ENCODE data around the gene C1orf159. TPM values are rescaled to one million over a fixed set of nuclear protein-coding genes. Genes with fewer than 3 reads are reported as not detected.

Gene C1orf159
- total RNA-seq, 1 experiment from 2014 or later, result 15.7 TPM

DNA sequence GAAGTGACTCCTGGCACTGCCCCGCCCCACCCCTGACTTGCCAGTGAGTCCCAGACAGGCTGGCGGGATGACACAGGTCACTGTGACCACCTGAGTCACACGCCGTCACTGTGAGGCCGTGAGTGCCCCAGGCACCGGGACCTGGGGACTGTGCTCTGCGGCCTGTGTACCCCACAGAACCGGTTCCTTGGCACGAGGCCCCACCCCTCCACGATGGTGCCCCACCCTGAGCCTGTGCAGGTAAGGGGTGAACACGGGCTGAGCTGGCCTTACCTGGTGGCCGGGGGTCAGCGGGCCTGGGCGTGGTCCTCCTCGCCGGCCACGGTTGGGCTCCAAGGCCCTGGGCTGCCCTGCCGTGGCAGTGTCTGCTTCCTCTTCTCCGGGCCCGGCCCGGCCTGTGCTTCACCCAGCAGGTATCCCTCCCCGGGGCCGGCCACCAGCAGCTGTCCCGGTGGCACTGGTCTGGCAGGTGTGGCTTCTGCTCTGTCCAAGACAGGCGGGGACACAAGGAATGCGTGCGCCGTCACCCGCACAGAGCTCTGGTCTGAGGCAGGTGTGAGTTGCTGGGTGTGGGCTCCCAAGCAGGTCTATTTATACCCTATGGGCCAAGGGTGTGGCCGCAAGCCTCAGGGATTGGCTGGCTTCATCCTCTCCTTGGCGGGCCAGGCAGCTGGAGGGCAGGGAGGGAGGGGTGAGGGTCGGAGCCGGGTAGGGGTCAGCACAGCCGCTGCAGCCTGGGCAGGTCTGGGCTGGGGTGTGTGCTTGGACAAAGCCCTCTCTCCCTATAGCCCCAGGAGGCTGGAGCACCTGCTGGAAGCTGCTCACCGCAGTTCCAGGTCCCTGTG is 41.9 kb downstream of the C1orf159 start, which contains the start of gene RNF223:
Gene RNF223, minus strand, starts transcription at position 564 of the 845 bp plus-strand sequence. CDS start 1,740 bp downstream, outside the sequence.
- POLR2A ChIA-PET, result interaction anchor here (0.6 kb wide), 2 partner anchors 74 to 437 kb away, joined by 3 to 4 read pairs; partner anchors contain the start of gene HES4

DNA sequence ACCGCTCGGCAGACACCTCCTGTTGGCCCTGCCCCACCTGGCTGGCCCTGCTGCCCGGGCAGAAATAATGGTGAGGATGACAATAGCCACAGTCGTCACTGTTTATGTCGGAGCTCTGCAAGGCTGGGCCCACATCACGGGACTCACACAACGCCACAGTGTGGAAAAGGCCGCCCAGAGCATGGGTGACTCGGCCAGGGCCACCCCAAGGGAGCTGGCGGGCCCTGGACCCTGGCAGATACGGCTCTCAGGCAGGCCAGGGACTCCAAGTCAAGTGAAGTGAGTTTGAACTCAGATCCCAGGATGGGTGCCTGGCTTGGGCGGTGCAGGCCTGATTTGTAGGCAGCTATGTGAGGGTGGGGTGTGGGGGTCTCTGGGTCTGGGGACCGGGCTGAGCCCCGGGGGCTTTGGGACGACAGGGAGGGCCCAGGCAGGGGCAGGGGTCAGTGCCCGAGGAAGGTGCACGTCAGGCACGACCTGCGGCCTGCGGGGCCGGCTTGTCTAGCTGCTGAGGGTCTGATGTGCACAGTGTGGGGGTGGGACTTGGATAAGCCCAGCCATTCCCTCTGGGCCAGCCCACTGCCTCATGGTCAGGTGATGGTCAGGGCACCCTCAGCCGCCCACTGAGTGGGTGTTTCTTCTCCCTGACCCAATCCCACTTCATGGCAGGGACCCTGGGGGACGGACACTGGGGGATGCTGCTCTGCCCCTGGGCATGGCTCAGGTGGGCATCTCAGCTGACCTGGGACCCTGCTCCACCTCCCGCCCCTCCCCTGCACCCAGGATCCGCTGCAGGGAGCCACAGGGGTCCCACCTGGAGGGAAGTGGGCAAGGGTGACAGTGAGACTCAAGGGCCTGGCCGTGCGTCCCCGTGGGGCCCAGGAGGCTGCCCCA is 42.8 kb downstream of the C1orf159 start:
- TF ChIP-seq, protein P1, sequence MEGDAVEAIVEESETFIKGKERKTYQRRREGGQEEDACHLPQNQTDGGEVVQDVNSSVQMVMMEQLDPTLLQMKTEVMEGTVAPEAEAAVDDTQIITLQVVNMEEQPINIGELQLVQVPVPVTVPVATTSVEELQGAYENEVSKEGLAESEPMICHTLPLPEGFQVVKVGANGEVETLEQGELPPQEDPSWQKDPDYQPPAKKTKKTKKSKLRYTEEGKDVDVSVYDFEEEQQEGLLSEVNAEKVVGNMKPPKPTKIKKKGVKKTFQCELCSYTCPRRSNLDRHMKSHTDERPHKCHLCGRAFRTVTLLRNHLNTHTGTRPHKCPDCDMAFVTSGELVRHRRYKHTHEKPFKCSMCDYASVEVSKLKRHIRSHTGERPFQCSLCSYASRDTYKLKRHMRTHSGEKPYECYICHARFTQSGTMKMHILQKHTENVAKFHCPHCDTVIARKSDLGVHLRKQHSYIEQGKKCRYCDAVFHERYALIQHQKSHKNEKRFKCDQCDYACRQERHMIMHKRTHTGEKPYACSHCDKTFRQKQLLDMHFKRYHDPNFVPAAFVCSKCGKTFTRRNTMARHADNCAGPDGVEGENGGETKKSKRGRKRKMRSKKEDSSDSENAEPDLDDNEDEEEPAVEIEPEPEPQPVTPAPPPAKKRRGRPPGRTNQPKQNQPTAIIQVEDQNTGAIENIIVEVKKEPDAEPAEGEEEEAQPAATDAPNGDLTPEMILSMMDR (IDR thresholded peaks at IDR 0.05; ENCODE audit: unreplicated experiment), result no peak
- Mint-ChIP-seq H3K27me3 (ENCODE audit: insufficient read depth, unreplicated experiment) (no peaks in the 10 kb centered on the region), H3K4me3 (ENCODE audit: unreplicated experiment) (no peak overlapping the region), H3K4me1 (ENCODE audit: insufficient read depth, unreplicated experiment) (peaks cover 10% of the 10 kb centered on the region), H3K9me3 (ENCODE audit: unreplicated experiment) (no peaks in the 10 kb centered on the region), H3K27ac (ENCODE audit: low read depth, unreplicated experiment) (no peak overlapping the region), H3K36me3 (ENCODE audit: insufficient read depth, unreplicated experiment) (no peaks in the 10 kb centered on the region)
- no peak for DNase-seq (ENCODE audit: unreplicated experiment)
- intact Hi-C loops (cut with micrococcal nuclease), result no loop called here
- no TSS peak for BruUV-seq (replicated peaks)
- ChIA-PET POLR2A (interaction anchor here (0.7 kb wide), 1 partner anchor 10 kb away, joined by 4 read pairs; no protein-coding TSS in a partner anchor), CTCF (interaction anchor here (0.6 to 2.2 kb wide), 2 partner anchors 10 to 47 kb away, joined by 3 to 6 read pairs; no protein-coding TSS in a partner anchor)

More for the DNA sequence above, 41.9 kb downstream of the C1orf159 start, which contains the start of gene RNF223:
- Mint-ChIP-seq H3K9me3 (ENCODE audit: unreplicated experiment) (no peaks in the 10 kb centered on the region), H3K4me1 (ENCODE audit: insufficient read depth, unreplicated experiment) (peaks cover 10% of the 10 kb centered on the region), H3K27ac (ENCODE audit: low read depth, unreplicated experiment) (no peak within 1 kb of the TSS), H3K27me3 (ENCODE audit: insufficient read depth, unreplicated experiment) (no peaks in the 10 kb centered on the region), H3K36me3 (ENCODE audit: insufficient read depth, unreplicated experiment) (no peaks in the 10 kb centered on the region), H3K4me3 (ENCODE audit: unreplicated experiment) (no peak within 1 kb of the TSS)
- intact Hi-C loops (cut with micrococcal nuclease), result no loop called here
- CTCF ChIA-PET, result interaction anchor here (2.2 kb wide), 2 partner anchors 10 to 11 kb away, joined by 6 to 7 read pairs; no protein-coding TSS in a partner anchor
- DNase-seq (ENCODE audit: unreplicated experiment), result peak; percentile 49
- TF ChIP-seq, protein P1 (IDR thresholded peaks at IDR 0.05; ENCODE audit: unreplicated experiment), result no peak
- BruUV-seq (replicated peaks), result no TSS peak

DNA sequence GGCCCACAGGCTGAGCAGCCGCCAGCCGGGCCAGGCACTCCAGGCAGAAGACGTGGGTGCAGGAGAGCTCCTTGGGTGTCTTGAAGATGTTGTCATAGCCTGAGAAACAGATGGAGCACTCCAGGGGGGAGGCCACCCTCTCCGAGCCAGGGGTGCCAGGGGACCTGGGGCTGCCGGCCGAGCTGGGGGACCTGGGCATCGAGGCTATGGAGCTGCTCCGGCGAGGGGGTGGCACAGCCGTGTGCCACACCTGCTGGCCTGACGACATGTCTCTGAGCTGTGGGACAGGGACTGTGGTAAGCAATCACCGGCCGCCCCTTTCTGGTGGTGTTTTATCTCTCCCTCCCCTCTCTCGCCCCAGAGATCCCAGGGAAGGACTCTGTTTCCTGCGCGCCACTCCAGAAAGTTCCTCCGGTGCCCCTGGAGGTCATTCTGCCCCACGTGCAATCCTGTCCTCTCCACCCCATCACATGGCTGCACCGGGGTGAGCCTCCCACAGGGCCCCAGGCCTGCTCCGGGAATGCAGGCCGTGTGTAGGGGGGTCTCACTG is 43.5 kb downstream of the C1orf159 start:
- POLR2A ChIA-PET, result interaction anchor here (0.7 kb wide), 1 partner anchor 10 kb away, joined by 4 read pairs; no protein-coding TSS in a partner anchor
- no peak for DNase-seq (ENCODE audit: unreplicated experiment)
- intact Hi-C loops (cut with micrococcal nuclease), result no loop called here
- Mint-ChIP-seq H3K27me3 (ENCODE audit: insufficient read depth, unreplicated experiment) (no peaks in the 10 kb centered on the region), H3K36me3 (ENCODE audit: insufficient read depth, unreplicated experiment) (no peaks in the 10 kb centered on the region), H3K4me3 (ENCODE audit: unreplicated experiment) (no peak overlapping the region), H3K9me3 (ENCODE audit: unreplicated experiment) (no peaks in the 10 kb centered on the region), H3K4me1 (ENCODE audit: insufficient read depth, unreplicated experiment) (peaks cover 10% of the 10 kb centered on the region), H3K27ac (ENCODE audit: low read depth, unreplicated experiment) (no peak overlapping the region)
- CTCF ChIA-PET, result interaction anchor here (0.6 to 2.2 kb wide), 2 partner anchors 9 to 48 kb away, joined by 3 to 6 read pairs; no protein-coding TSS in a partner anchor
- TF ChIP-seq, protein P1 (IDR thresholded peaks at IDR 0.05; ENCODE audit: unreplicated experiment), result no peak
- no TSS peak for BruUV-seq (replicated peaks)
